T47D (cell line): ENCODE measurements around the gene CORO2B.
"Not testable (repeated sequence)": the region's sequence is repeated elsewhere in the genome, so short reads cannot be mapped to it uniquely, and the experiment has no call there.

Experiments
- DNase-seq, 2 experiments: peaks; one replicate each; pipeline versions ENCODE4 v3.0.0 to v3.0.0-alpha.2; 2011 to 2012; ENCODE audit warnings: low read depth in 1 of 2, low spot score in 1 of 2
- JUND ChIP-seq: IDR thresholded peaks from 2 replicates; pipeline ENCODE4 v1.6.1; 2012; ENCODE audit warnings: low read depth
- in situ Hi-C: cut with HindIII; loops from 2 replicates; pipeline ENCODE4 v1.10.0; 2016; ENCODE audit warnings: low sequenced_read_pairs, low pct_unique_long_range_greater_than_20kb

CORO2B gene

GRCh38 chr15:68637767-68638404 lies 59.1 kb downstream of the CORO2B start:
- DNase-seq: no peak
- in situ Hi-C loops: no loop called here
- no peak for TF ChIP-seq JUND

- TF ChIP-seq JUND: no peak
- no peak for DNase-seq
- in situ Hi-C loops: no loop called here
Observed at GRCh38 chr15:68638953-68639515, 60.2 kb downstream of the CORO2B start.

GRCh38 chr15:68639926-68640600 lies 61.3 kb downstream of the CORO2B start:
- in situ Hi-C loops: no loop called here
- DNase-seq: no peak
- TF ChIP-seq JUND: no peak

- TF ChIP-seq JUND: no peak
- DNase-seq: no peak
- in situ Hi-C loops: no loop called here
Observed at GRCh38 chr15:68640791-68641331, 62.1 kb downstream of the CORO2B start.

GRCh38 chr15:68641376-68641775 lies 62.6 kb downstream of the CORO2B start:
- DNase-seq: no peak
- TF ChIP-seq JUND: no peak
- in situ Hi-C loops: no loop called here

- in situ Hi-C loops: no loop called here
- no peak for DNase-seq
Observed at GRCh38 chr15:68642491-68642845, 63.7 kb downstream of the CORO2B start.

GRCh38 chr15:68643216-68643830 lies 64.5 kb downstream of the CORO2B start:
- TF ChIP-seq JUND: no peak
- in situ Hi-C loops: no loop called here
- no peak for DNase-seq

More at GRCh38 chr15:68642491-68642845, 63.7 kb downstream of the CORO2B start:
- no peak for TF ChIP-seq JUND

- TF ChIP-seq JUND: no peak
- no peak for DNase-seq
- in situ Hi-C loops: no loop called here
Observed at GRCh38 chr15:68644083-68644904, 65.5 kb downstream of the CORO2B start.

- DNase-seq: no peak
- in situ Hi-C loops: no loop called here
- no peak for TF ChIP-seq JUND
Observed at GRCh38 chr15:68644996-68645395, 66.2 kb downstream of the CORO2B start.

- no peak for DNase-seq
- TF ChIP-seq JUND: no peak
- in situ Hi-C loops: no loop called here
Observed at GRCh38 chr15:68646156-68646555, 67.4 kb downstream of the CORO2B start.

GRCh38 chr15:68646696-68647095 lies 67.9 kb downstream of the CORO2B start:
- TF ChIP-seq JUND: no peak
- in situ Hi-C loops: no loop called here
- DNase-seq: no peak

GRCh38 chr15:68647361-68647760 lies 68.6 kb downstream of the CORO2B start:
- in situ Hi-C loops, DNase-seq: not testable (repeated sequence)
